Tibial artery (tissue), 4 donors: ENCODE results near the gene NECAB3.
A peak's percentile ranks its signal among the peaks of the same experiment; 100 is the strongest.

Source experiments
- DNase-seq, 2 donors: peaks; one replicate each; pipeline ENCODE4 v3.0.0-alpha.2; 2019
- H3K27ac ChIP-seq, 2 donors: fragments of 200-600 bp; sonication (generic) in 1 of 2; 1 replicate in 1 of 2; 2 replicates in 1 of 2; pipeline ENCODE4 v1.5.1; 2018 to 2019; ENCODE audit warnings: mild to moderate bottlenecking in 1 of 2
- H3K27me3 ChIP-seq, 2 donors: fragments of 200-600 bp; sonication (generic) in 1 of 2; one replicate each; pipeline versions ENCODE4 v1.5.1 to v1.6.0; 2016 to 2019
- H3K36me3 ChIP-seq, 3 donors: fragments of 200-600 bp; sonication (generic) in 2 of 3; one replicate each; pipeline ENCODE4 v1.5.1; 2016 to 2019; ENCODE audit warnings: mild to moderate bottlenecking in 2 of 3
- H3K4me1 ChIP-seq, 4 donors: fragments of 200-600 bp; sonication (generic) in 2 of 4; 1 replicate in 3 of 4; 2 replicates in 1 of 4; pipeline ENCODE4 v1.5.1; 2016 to 2019
- H3K4me3 ChIP-seq, 2 donors: fragments of 200-600 bp; sonication (generic) in 1 of 2; 1 replicate in 1 of 2; 2 replicates in 1 of 2; pipeline ENCODE4 v1.5.1; 2018 to 2019; ENCODE audit warnings: mild to moderate bottlenecking in 2 of 2
- H3K9me3 ChIP-seq, 3 donors: fragments of 200-600 bp; sonication (generic) in 1 of 3; one replicate each; pipeline ENCODE4 v1.5.1; 2016 to 2019
- intact Hi-C: fragments of 100-400 bp; cut with DNase I; formaldehyde crosslinking; loops from one replicate; pipeline ENCODE4 v1.15.0; 2023; ENCODE audit warnings: low total_unique reads
- TF ChIP-seq, protein P1 (sequence below), 2 experiments: fragments of 200-600 bp in 1 of 2; fragments of 450-650 bp in 1 of 2; IDR thresholded peaks; one replicate each; pipeline ENCODE4 v1.5.1; 2017 to 2019; ENCODE audit warnings: antibody characterized with exemption in 2 of 2, mild to moderate bottlenecking in 1 of 2, moderate library complexity in 1 of 2

NECAB3 gene

DNA sequence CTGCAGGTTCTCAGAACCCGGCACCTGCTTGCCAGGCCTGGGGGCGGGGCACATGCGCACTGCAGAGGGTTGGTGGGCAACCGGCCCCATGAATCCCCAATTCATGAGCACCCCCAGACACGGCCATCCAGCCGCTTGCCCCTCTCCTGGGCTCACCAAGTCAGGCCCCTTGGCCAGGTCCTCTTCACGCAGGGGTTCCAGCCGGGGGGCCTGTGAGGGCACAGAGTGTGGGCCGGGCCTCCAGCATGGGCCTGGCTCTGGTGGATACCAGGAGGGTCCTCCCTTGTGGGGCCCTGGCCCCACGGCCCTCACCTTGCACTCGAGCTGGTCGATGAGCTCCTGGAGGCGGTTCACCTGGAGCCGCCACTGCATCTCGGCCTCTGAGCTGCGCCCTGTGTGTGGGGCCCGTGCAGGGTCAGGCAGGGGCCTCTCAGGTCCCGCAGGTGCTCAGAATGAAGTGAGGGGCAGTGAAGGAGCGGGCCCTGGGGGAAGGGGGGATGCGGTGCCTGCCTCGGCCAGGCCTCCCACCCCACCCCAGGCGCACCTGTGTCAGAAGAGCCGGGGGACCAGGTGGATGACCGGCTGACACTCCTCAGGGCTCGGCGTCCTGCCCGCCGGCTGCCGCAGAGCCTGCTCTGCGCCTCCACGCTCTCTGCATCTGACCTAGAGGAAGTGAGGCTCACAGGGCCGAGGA is 14.7 kb downstream of the NECAB3 start:
- peaks cover 14 to 45% (median 36%) of the 10 kb centered on the region in 3 donors for H3K36me3 ChIP-seq
- peaks cover 0 to 16% (median 11%) of the 10 kb centered on the region in 4 donors for H3K4me1 ChIP-seq
- no peak overlapping the region for H3K4me3 ChIP-seq
- no peaks in the 10 kb centered on the region for H3K9me3 ChIP-seq
- H3K27ac ChIP-seq = no peak overlapping the region
- TF ChIP-seq, protein P1, sequence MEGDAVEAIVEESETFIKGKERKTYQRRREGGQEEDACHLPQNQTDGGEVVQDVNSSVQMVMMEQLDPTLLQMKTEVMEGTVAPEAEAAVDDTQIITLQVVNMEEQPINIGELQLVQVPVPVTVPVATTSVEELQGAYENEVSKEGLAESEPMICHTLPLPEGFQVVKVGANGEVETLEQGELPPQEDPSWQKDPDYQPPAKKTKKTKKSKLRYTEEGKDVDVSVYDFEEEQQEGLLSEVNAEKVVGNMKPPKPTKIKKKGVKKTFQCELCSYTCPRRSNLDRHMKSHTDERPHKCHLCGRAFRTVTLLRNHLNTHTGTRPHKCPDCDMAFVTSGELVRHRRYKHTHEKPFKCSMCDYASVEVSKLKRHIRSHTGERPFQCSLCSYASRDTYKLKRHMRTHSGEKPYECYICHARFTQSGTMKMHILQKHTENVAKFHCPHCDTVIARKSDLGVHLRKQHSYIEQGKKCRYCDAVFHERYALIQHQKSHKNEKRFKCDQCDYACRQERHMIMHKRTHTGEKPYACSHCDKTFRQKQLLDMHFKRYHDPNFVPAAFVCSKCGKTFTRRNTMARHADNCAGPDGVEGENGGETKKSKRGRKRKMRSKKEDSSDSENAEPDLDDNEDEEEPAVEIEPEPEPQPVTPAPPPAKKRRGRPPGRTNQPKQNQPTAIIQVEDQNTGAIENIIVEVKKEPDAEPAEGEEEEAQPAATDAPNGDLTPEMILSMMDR (IDR thresholded peaks at IDR 0.05) = no peak
- no peaks in the 10 kb centered on the region for H3K27me3 ChIP-seq
- no peak for DNase-seq
- intact Hi-C loops = loop anchor here (5.0 to 10.0 kb wide), 4 partner anchors 97 to 245 kb away; no protein-coding TSS in a partner anchor

DNA sequence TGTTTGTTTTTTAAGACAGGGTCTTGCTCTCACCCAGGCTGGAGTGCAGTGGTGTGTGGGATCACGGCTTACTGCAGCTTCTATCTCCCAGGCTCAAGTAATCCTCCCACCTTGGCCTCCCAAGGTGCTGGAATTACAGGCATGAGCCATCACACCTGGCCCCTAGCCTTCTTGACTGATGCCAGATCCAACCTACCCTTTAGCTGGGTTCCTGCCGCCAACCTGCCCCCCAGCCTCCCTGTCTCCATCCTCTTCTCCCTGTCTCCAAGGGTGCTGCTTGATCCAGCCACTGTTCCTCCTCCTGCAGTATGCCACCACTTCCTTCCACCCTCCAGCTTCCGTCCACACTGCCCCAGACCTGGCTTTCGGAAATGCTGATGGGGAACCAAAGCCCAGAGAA is 15.3 kb downstream of the NECAB3 start:
- Histone ChIP-seq H3K27me3 (no peaks in the 10 kb centered on the region), H3K9me3 (no peaks in the 10 kb centered on the region), H3K27ac (no peak overlapping the region), H3K4me3 (no peak overlapping the region), H3K4me1 (peaks cover 0 to 11% (median 7%) of the 10 kb centered on the region in 4 donors), H3K36me3 (peaks cover 14 to 45% (median 36%) of the 10 kb centered on the region in 3 donors)
- intact Hi-C loops = loop anchor here (10.0 kb wide), 1 partner anchor 244 kb away; no protein-coding TSS in a partner anchor
- DNase-seq = no peak
- TF ChIP-seq, protein P1 (IDR thresholded peaks at IDR 0.05) = no peak

DNA sequence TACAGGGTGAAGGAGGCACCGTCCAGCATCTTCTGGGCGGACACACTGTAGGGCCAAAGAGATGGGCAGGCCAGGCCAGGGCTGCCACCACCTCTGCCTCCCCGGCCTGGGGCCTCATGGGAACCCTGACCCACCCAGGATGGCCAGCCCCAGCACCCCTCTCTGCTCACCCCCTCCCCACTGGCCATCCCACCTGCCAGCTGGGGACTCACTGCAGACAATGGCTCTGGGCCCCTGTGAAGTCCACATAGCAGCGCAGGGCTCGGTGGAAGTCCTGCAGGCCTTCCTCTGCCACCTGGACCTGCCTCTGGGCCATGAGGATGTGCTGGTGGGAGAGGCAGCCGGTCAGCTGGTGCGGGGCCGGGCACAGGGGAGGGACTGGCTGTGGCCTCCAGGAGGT is 15.7 kb downstream of the NECAB3 start:
- Histone ChIP-seq H3K4me3 (no peak overlapping the region), H3K27ac (no peak overlapping the region), H3K9me3 (no peaks in the 10 kb centered on the region), H3K27me3 (no peaks in the 10 kb centered on the region), H3K36me3 (peaks cover 14 to 45% (median 36%) of the 10 kb centered on the region in 3 donors), H3K4me1 (peaks cover 0 to 13% (median 8%) of the 10 kb centered on the region in 4 donors)
- intact Hi-C loops = loop anchor here (10.0 kb wide), 1 partner anchor 244 kb away; no protein-coding TSS in a partner anchor
- DNase-seq = no peak
- TF ChIP-seq, protein P1 (IDR thresholded peaks at IDR 0.05) = no peak

DNA sequence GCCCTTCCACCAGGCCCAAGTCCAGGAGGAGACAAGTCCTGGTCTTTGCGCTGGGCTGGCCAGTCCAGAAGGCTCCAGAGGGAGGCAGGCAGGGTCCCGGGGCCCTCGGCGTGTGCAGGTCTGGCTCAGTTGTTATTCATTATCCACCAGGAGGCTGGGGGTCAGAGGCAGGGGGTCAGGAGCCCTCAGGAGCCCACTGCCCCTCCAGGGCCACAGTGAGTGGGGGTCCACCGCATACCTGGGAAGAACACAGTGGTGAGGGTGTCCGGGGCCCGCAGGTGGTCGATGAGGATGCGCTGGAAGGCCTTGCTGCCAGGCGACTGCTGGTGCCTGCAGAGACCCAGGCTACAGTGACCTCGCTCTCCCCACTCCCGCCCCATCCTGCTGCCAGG is 16.5 kb downstream of the NECAB3 start:
- H3K4me1 ChIP-seq = peaks cover 0 to 16% (median 10%) of the 10 kb centered on the region in 4 donors
- intact Hi-C loops = loop anchor here (10.0 kb wide), 1 partner anchor 243 kb away; no protein-coding TSS in a partner anchor
- no peak overlapping the region for H3K4me3 ChIP-seq
- no peak overlapping the region for H3K27ac ChIP-seq
- H3K36me3 ChIP-seq = peaks cover 14 to 45% (median 36%) of the 10 kb centered on the region in 3 donors
- TF ChIP-seq, protein P1 (IDR thresholded peaks at IDR 0.05) = no peak
- peak in 1 of 2 donors; percentile 63 for DNase-seq
- H3K9me3 ChIP-seq = no peaks in the 10 kb centered on the region
- H3K27me3 ChIP-seq = no peaks in the 10 kb centered on the region

DNA sequence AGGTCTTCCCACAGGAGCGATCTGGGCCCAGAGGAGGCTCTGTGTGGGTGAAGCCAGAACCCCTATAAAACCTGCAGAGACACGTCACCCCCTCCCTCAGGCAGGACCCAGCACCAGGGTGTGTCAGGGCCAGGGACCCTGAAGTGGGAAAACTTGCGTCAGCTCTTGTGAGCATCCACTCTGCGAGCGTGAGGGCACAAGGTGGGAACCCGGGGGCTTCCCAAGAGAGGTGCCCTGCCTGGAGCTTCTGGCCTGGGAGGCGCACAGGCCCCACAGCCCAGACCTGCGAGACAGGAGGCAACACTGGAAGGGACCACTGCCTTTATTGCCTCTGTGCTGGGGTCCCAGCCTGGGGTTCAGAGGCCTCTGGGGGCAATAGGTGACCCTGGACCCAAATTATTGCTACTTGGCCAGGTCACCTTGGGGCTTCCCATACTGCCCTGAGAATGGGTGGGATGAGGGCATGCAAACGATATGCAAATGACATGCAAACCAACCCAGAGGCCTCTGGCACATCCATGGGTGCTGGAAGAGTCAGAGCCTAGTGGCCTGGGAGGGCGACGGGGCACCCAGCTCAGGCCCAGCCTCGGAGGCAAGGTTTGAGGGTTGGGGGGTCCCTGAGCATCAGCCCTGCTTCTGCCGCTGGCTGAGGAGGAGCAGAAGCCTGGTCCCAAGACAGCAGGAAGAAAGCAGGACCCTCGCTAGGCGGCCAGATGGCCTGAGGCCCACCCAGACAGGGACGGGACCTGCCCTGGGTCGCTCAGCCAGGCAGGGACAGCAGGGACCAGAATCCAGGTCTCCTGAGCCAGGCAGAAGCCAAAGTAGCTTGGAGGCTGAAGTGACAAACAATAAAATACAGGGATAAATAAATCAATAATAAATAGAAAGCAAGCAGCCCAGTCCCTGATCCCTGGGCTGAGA is 17.2 kb downstream of the NECAB3 start:
- Histone ChIP-seq H3K4me1 (peaks cover 0 to 16% (median 8%) of the 10 kb centered on the region in 4 donors), H3K9me3 (no peaks in the 10 kb centered on the region), H3K27me3 (no peaks in the 10 kb centered on the region), H3K4me3 (no peak overlapping the region), H3K36me3 (peaks cover 14 to 45% (median 36%) of the 10 kb centered on the region in 3 donors), H3K27ac (no peak overlapping the region)
- DNase-seq = no peak
- intact Hi-C loops = loop anchor here (10.0 kb wide), 1 partner anchor 242 kb away; no protein-coding TSS in a partner anchor
- TF ChIP-seq, protein P1 (IDR thresholded peaks at IDR 0.05) = no peak
